PC-3 (cell line): ENCODE measurements around the gene MED12L. TPM values are rescaled to one million over a fixed set of nuclear protein-coding genes. Genes with fewer than 3 reads are reported as not detected.

Experiments used
- ATAC-seq: fragments of 200-7000 bp; cut with Tn5 transposase; 2 replicates; pipeline ENCODE4 v1.9.1; 2020; ENCODE audit warnings: mild to moderate bottlenecking, moderate library complexity
- BruUV-seq: library from RNA; stranded (reverse); fragments of 400-500 nt; replicated peaks from 2 replicates; lab custom pipeline; 2021; lab: Mats Ljungman, UMichigan
- CTCF ChIA-PET: fragments of 300-600 bp; sonication (Branson Sonifier 250); formaldehyde crosslinking; loops from one replicate; lab custom pipeline; 2022; ENCODE audit warnings: antibody characterized with exemption; lab: Charles Lee
- POLR2A ChIA-PET: fragments of 300-600 bp; sonication (Branson Sonifier 250); formaldehyde crosslinking; loops from one replicate; lab custom pipeline; 2022; ENCODE audit warnings: antibody characterized with exemption; ENCODE audit not compliant: unreplicated experiment; lab: Charles Lee
- DNase-seq: peaks from one replicate; pipeline ENCODE4 v3.0.0-alpha.2; 2015
- H2AFZ ChIP-seq: fragments of 300-600 bp; sonication (generic); 2 replicates; pipeline ENCODE4 v1.6.0; 2016; ENCODE audit warnings: antibody characterized with exemption, low read length
- H3F3A ChIP-seq: fragments of 300-600 bp; sonication (generic); one replicate; pipeline ENCODE4 v1.6.0; 2017; ENCODE audit warnings: antibody characterized with exemption, low read length, control low read depth, mild to moderate bottlenecking; ENCODE audit not compliant: unreplicated experiment
- H3K27ac ChIP-seq: fragments of 300-600 bp; sonication (generic); 2 replicates; pipeline ENCODE4 v1.5.1; 2016; ENCODE audit warnings: mild to moderate bottlenecking, low read length
- H3K27me3 ChIP-seq: fragments of 300-600 bp; sonication (generic); 2 replicates; pipeline ENCODE4 v1.6.1; 2016; ENCODE audit warnings: low read length, mixed read lengths
- H3K36me3 ChIP-seq: fragments of 300-600 bp; sonication (generic); 2 replicates; pipeline ENCODE4 v1.6.1; 2016; ENCODE audit warnings: low read depth, mixed run types, low read length, mixed read lengths
- H3K4me1 ChIP-seq: fragments of 300-600 bp; sonication (generic); 2 replicates; pipeline ENCODE4 v1.5.1; 2016; ENCODE audit warnings: low read length; ENCODE audit not compliant: insufficient read depth
- H3K4me2 ChIP-seq: fragments of 300-600 bp; sonication (generic); 2 replicates; pipeline ENCODE4 v1.6.0; 2016; ENCODE audit warnings: low read length
- H3K4me3 ChIP-seq: fragments of 300-600 bp; sonication (generic); 2 replicates; pipeline ENCODE4 v1.5.1; 2016; ENCODE audit warnings: mild to moderate bottlenecking, low read length, mixed read lengths
- H3K79me2 ChIP-seq: fragments of 300-600 bp; sonication (generic); 2 replicates; pipeline ENCODE4 v1.6.1; 2017; ENCODE audit warnings: low read length, mixed read lengths
- H3K9ac ChIP-seq: fragments of 300-600 bp; sonication (generic); 2 replicates; pipeline ENCODE4 v1.6.0; 2016; ENCODE audit warnings: mild to moderate bottlenecking, low read length
- H3K9me2 ChIP-seq: fragments of 300-600 bp; sonication (generic); replicated peaks from 2 replicates; pipeline ENCODE4 v1.6.1; 2016; ENCODE audit warnings: mixed run types, low read length, mixed read lengths
- H3K9me3 ChIP-seq: fragments of 300-600 bp; sonication (generic); 2 replicates; pipeline ENCODE4 v1.6.1; 2016; ENCODE audit warnings: low read length, mixed read lengths
- H4K20me1 ChIP-seq: fragments of 300-600 bp; sonication (generic); 2 replicates; pipeline ENCODE4 v1.6.1; 2016; ENCODE audit warnings: low read length, mixed read lengths
- EZH2 ChIP-seq: fragments of 300-600 bp; sonication (generic); IDR thresholded peaks from one replicate; pipeline ENCODE4 v1.6.1; 2017; ENCODE audit warnings: antibody characterized with exemption, mild to moderate bottlenecking, low read length; ENCODE audit not compliant: unreplicated experiment
- EZH2phosphoT487 ChIP-seq: fragments of 300-600 bp; sonication (generic); IDR thresholded peaks from 2 replicates; pipeline ENCODE4 v1.6.1; 2018; ENCODE audit warnings: mild to moderate bottlenecking, antibody characterized with exemption, low read length, borderline replicate concordance
- intact Hi-C: fragments of 100-400 bp; cut with micrococcal nuclease; formaldehyde crosslinking; loops from 2 replicates; pipeline ENCODE4 v1.9.0; 2023
- total RNA-seq: library from RNA; depleted of rRNA; stranded (reverse); fragments of >200 nt; gene quantifications from 2 replicates; pipeline ENCODE4 v1.2.3, GENCODE V29; 2014
- TF ChIP-seq, protein P1 (sequence below): fragments of 300-600 bp; sonication (generic); conservative IDR thresholded peaks from 2 replicates; pipeline ENCODE4 v1.5.1; 2017; ENCODE audit warnings: antibody characterized with exemption, low read depth, mild to moderate bottlenecking, low read length

Gene MED12L
- total RNA-seq, 1 experiment from 2014 or later = 0.55 TPM

DNA sequence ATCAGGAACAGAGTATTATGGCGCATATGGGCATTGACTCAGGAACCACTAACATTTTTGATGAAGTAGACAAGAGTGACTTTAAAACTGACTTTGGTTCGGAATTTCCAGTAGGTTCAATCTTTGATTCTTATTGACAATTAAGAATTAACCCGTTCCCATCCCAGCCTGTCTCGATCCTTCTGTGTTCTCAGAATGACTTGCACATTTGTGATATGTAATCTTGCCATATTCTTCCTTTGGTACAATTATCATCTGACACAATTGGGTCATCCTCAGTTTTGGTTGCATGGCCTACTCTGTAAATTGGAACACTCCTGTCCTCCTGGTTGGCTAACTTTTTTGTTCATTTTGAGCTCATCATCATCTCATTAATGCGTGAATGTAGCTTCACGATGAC lies 107.1 kb downstream of the MED12L start:
- ChIA-PET CTCF (no interaction called here), POLR2A (no interaction called here)
- Histone ChIP-seq H3F3A (no peaks in the 10 kb centered on the region), H3K27ac (no peak overlapping the region), H3K9ac (no peak overlapping the region), H4K20me1 (no peaks in the 10 kb centered on the region), H3K9me3 (no peaks in the 10 kb centered on the region), H3K4me1 (no peaks in the 10 kb centered on the region), H3K27me3 (no peaks in the 10 kb centered on the region), H2AFZ (no peak overlapping the region), H3K4me3 (no peak overlapping the region), H3K79me2 (no peaks in the 10 kb centered on the region), H3K36me3 (no peaks in the 10 kb centered on the region), H3K9me2 (no peaks in the 10 kb centered on the region), H3K4me2 (no peak overlapping the region)
- no peak for TF ChIP-seq EZH2phosphoT487
- TF ChIP-seq EZH2 = no peak
- TF ChIP-seq, protein P1, sequence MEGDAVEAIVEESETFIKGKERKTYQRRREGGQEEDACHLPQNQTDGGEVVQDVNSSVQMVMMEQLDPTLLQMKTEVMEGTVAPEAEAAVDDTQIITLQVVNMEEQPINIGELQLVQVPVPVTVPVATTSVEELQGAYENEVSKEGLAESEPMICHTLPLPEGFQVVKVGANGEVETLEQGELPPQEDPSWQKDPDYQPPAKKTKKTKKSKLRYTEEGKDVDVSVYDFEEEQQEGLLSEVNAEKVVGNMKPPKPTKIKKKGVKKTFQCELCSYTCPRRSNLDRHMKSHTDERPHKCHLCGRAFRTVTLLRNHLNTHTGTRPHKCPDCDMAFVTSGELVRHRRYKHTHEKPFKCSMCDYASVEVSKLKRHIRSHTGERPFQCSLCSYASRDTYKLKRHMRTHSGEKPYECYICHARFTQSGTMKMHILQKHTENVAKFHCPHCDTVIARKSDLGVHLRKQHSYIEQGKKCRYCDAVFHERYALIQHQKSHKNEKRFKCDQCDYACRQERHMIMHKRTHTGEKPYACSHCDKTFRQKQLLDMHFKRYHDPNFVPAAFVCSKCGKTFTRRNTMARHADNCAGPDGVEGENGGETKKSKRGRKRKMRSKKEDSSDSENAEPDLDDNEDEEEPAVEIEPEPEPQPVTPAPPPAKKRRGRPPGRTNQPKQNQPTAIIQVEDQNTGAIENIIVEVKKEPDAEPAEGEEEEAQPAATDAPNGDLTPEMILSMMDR = no peak
- DNase-seq (no peak), ATAC-seq (no peak)
- intact Hi-C loops = no loop called here
- BruUV-seq = no TSS peak

DNA sequence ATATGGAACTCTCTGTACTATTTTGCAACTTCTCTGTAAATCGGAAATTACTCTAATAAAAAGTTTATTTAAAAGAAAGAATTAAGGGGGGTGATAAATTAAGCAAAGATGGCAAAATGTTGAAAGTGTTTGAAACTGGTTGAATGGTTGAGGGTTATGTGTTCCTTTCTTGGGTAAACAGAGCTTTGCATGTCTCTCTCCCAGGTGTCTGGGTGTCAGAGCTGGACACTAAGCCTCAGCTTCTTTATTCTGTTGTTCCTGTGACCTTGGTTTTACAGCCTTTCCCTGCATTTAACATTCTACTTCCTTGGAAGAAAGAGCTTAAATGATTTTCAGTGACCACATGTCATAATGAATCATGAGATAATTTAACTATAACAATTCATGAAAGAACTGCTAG lies 110.4 kb downstream of the MED12L start:
- H3K4me2 ChIP-seq = no peak overlapping the region
- ChIA-PET POLR2A (no interaction called here), CTCF (no interaction called here)
- no peaks in the 10 kb centered on the region for H3K27me3 ChIP-seq
- no peaks in the 10 kb centered on the region for H3K4me1 ChIP-seq
- H3K4me3 ChIP-seq = no peak overlapping the region
- H4K20me1 ChIP-seq = no peaks in the 10 kb centered on the region
- no peak for TF ChIP-seq EZH2phosphoT487
- no peak for TF ChIP-seq EZH2
- TF ChIP-seq, protein P1 = no peak
- H3K9me3 ChIP-seq = no peaks in the 10 kb centered on the region
- no peak for DNase-seq
- no peaks in the 10 kb centered on the region for H3K9me2 ChIP-seq
- no TSS peak for BruUV-seq
- no peak overlapping the region for H2AFZ ChIP-seq
- no peak overlapping the region for H3K9ac ChIP-seq
- no peak for ATAC-seq
- H3K27ac ChIP-seq = no peak overlapping the region
- intact Hi-C loops = no loop called here
- no peaks in the 10 kb centered on the region for H3F3A ChIP-seq
- no peaks in the 10 kb centered on the region for H3K79me2 ChIP-seq
- no peaks in the 10 kb centered on the region for H3K36me3 ChIP-seq

DNA sequence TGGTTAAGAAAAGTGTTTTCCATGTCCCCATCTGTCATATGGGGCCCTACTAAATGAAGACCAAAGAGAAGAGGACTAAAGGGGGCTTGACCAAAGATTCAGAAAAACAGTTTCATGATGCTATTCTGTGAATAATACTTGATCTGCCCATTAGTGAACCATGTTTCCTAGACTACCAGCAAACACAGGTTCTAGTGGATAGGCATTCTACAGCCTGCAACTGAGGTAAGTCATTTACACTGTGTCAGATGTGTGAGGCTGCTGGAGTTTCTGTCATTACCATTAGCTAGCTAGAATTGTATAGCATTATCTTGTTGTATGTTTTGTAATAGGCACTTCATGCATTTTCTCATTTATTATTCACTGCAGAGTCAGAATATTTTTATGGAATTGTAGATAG lies 111.0 kb downstream of the MED12L start:
- no peak for DNase-seq
- Histone ChIP-seq H3K9ac (no peak overlapping the region), H3K9me2 (no peaks in the 10 kb centered on the region), H3K36me3 (no peaks in the 10 kb centered on the region), H3K4me3 (no peak overlapping the region), H4K20me1 (no peaks in the 10 kb centered on the region), H3F3A (no peaks in the 10 kb centered on the region), H2AFZ (no peak overlapping the region), H3K4me2 (no peak overlapping the region), H3K4me1 (no peaks in the 10 kb centered on the region), H3K27ac (no peak overlapping the region), H3K79me2 (no peaks in the 10 kb centered on the region), H3K9me3 (no peaks in the 10 kb centered on the region), H3K27me3 (no peaks in the 10 kb centered on the region)
- TF ChIP-seq, protein P1 = no peak
- TF ChIP-seq EZH2 (no peak), EZH2phosphoT487 (no peak)
- intact Hi-C loops = no loop called here
- ChIA-PET CTCF (no interaction called here), POLR2A (no interaction called here)
- no TSS peak for BruUV-seq
- ATAC-seq = no peak
